Neuronal stem cell (in vitro differentiated cells): ENCODE data around the gene SLC25A11. TPM values are rescaled to one million over a fixed set of nuclear protein-coding genes. Genes with fewer than 3 reads are reported as not detected.
A peak's percentile ranks its signal among the peaks of the same experiment; 100 is the strongest.

Experiments used
- DNase-seq: peaks from one replicate; pipeline ENCODE4 v3.0.0-alpha.2; 2013; ENCODE audit warnings: low spot score
- H2AFZ ChIP-seq: one replicate; pipeline ENCODE4 v1.6.1; 2013; ENCODE audit warnings: mild to moderate bottlenecking, low read length, inconsistent platforms
- H2AK5ac ChIP-seq: 2 replicates; pipeline ENCODE4 v1.6.1; 2013; ENCODE audit warnings: low read depth, mild to moderate bottlenecking, inconsistent platforms, low read length, moderate library complexity, mixed read lengths
- H2BK120ac ChIP-seq: 2 replicates; pipeline ENCODE4 v1.6.1; 2013; ENCODE audit warnings: low read depth, mild to moderate bottlenecking, inconsistent platforms, low read length, moderate library complexity, mixed read lengths
- H2BK12ac ChIP-seq: one replicate; pipeline ENCODE4 v1.6.1; 2013; ENCODE audit warnings: low read length, inconsistent platforms
- H2BK15ac ChIP-seq: 2 replicates; pipeline ENCODE4 v1.6.1; 2013; ENCODE audit warnings: mild to moderate bottlenecking, low read length, inconsistent platforms, mixed read lengths
- H2BK5ac ChIP-seq: one replicate; pipeline ENCODE4 v1.6.1; 2013; ENCODE audit warnings: inconsistent platforms, mild to moderate bottlenecking, low read length, moderate library complexity
- H3K14ac ChIP-seq: one replicate; pipeline ENCODE4 v1.6.1; 2013; ENCODE audit warnings: low read length, inconsistent platforms
- H3K18ac ChIP-seq: 2 replicates; pipeline ENCODE4 v1.6.1; 2013; ENCODE audit warnings: low read length, inconsistent platforms
- H3K23ac ChIP-seq: 2 replicates; pipeline ENCODE4 v1.6.1; 2013; ENCODE audit warnings: low read depth, mild to moderate bottlenecking, mixed read lengths, low read length, inconsistent platforms; ENCODE audit not compliant: poor library complexity
- H3K27ac ChIP-seq: replicated peaks from 3 replicates; pipeline ENCODE4 v1.5.1; 2013; ENCODE audit warnings: low read length, inconsistent platforms
- H3K27me3 ChIP-seq, 3 experiments: 2 replicates each; pipeline ENCODE4 v1.6.1; 2013; ENCODE audit warnings: low read length in 3 of 3, mild to moderate bottlenecking in 2 of 3, inconsistent platforms in 1 of 3, low read depth in 1 of 3, mixed read lengths in 1 of 3, moderate library complexity in 1 of 3; ENCODE audit not compliant: control insufficient read depth in 3 of 3, insufficient read depth in 3 of 3
- H3K36me3 ChIP-seq, 2 donors: replicated peaks in 1 of 2; 2 replicates each; pipeline ENCODE4 v1.6.1; 2013; ENCODE audit warnings: low read length in 2 of 2; ENCODE audit not compliant: control insufficient read depth in 2 of 2, insufficient read depth in 2 of 2
- H3K4ac ChIP-seq: 2 replicates; pipeline ENCODE4 v1.6.1; 2013; ENCODE audit warnings: inconsistent platforms, mild to moderate bottlenecking, low read length, moderate library complexity
- H3K4me1 ChIP-seq, 2 donors: 1 replicate in 1 of 2; 2 replicates in 1 of 2; pipeline ENCODE4 v1.6.1; 2013; ENCODE audit warnings: low read length in 2 of 2, low read depth in 1 of 2; ENCODE audit not compliant: control insufficient read depth in 2 of 2, insufficient read depth in 1 of 2
- H3K4me2 ChIP-seq: one replicate; pipeline ENCODE4 v1.6.1; 2013; ENCODE audit warnings: mild to moderate bottlenecking, low read length, inconsistent platforms; ENCODE audit not compliant: insufficient read depth, poor library complexity, severe bottlenecking
- H3K4me3 ChIP-seq, 2 donors: 2 replicates each; pipeline ENCODE4 v1.5.1; 2013; ENCODE audit warnings: low read length in 2 of 2, mild to moderate bottlenecking in 2 of 2, inconsistent platforms in 1 of 2, moderate library complexity in 1 of 2
- H3K79me1 ChIP-seq: one replicate; pipeline ENCODE4 v1.6.1; 2013; ENCODE audit warnings: low read depth, mild to moderate bottlenecking, inconsistent platforms, low read length, moderate library complexity
- H3K9ac ChIP-seq: one replicate; pipeline ENCODE4 v1.6.1; 2013; ENCODE audit warnings: mild to moderate bottlenecking, low read depth, low read length, inconsistent platforms; ENCODE audit not compliant: poor library complexity
- H3K9me3 ChIP-seq, 2 donors: replicated peaks in 1 of 2; 2 replicates each; pipeline versions ENCODE3 to v1.6.1; 2013; ENCODE audit warnings: low read length in 2 of 2, mild to moderate bottlenecking in 2 of 2, inconsistent platforms in 1 of 2, low read depth in 1 of 2, mixed read lengths in 1 of 2, moderate library complexity in 1 of 2; ENCODE audit not compliant: control insufficient read depth in 2 of 2, insufficient read depth in 1 of 2
- H4K8ac ChIP-seq: one replicate; pipeline ENCODE4 v1.6.1; 2013; ENCODE audit warnings: low read depth, mild to moderate bottlenecking, inconsistent platforms, low read length, moderate library complexity
- H4K91ac ChIP-seq: one replicate; pipeline ENCODE4 v1.6.1; 2013; ENCODE audit warnings: low read length, low read depth, mild to moderate bottlenecking, inconsistent platforms; ENCODE audit not compliant: poor library complexity
- WGBS, 2 donors: extraction: QIAGEN DNeasy Blood & Tissue Kit; methylation state at CpG; one replicate each; pipeline ENCODE4 v1.1.7; 2013; ENCODE audit warnings: missing lambda C conversion rate in 2 of 2, mixed read lengths in 1 of 2; ENCODE audit not compliant: insufficient read length in 2 of 2, insufficient replicate concordance in 1 of 2; ENCODE audit errors: extremely low coverage in 2 of 2; 5-methylcytosine and 5-hydroxymethylcytosine counted together
- polyA plus RNA-seq, 2 experiments: library from polyadenylated mRNA; stranded (reverse); fragments of 200-250 nt; gene quantifications; one replicate each; pipeline ENCODE4 v1.2.3, GENCODE V29; 2013

The SLC25A11 gene
- polyA plus RNA-seq (2013, experiment 1 of 2): 44.7 TPM
- polyA plus RNA-seq (2013, experiment 2 of 2): 44.0 TPM

GRCh38 chr17:4939796-4940554 is at the start of gene SLC25A11, which contains the start of gene RNF167:
Gene SLC25A11, minus strand, starts transcription at chr17:4940046. Its CDS starts 136 bp downstream, at chr17:4939910.
Gene RNF167, plus strand, starts transcription at chr17:4940268. Its CDS starts 642 bp downstream, at chr17:4940910.
- Histone ChIP-seq H2BK15ac (peak within 1 kb of the TSS; percentile 89), H3K14ac (peak within 1 kb of the TSS; percentile 42), H3K9ac (peak within 1 kb of the TSS; percentile 95), H2BK5ac (peak within 1 kb of the TSS; percentile 8), H2BK120ac (peak within 1 kb of the TSS; percentile 65), H3K36me3 (peaks cover 44 to 68% of the 10 kb centered on the region in 2 donors), H4K91ac (no peak within 1 kb of the TSS), H3K27me3 (no peaks in the 10 kb centered on the region), H3K23ac (peak within 1 kb of the TSS; percentile 87), H2AFZ (peak within 1 kb of the TSS; percentile 90), H3K79me1 (peaks cover 19% of the 10 kb centered on the region), H3K4me3 (peak within 1 kb of the TSS; percentile 93 to 95), H2BK12ac (no peak within 1 kb of the TSS), H3K9me3 (no peaks in the 10 kb centered on the region), H3K4me2 (peak within 1 kb of the TSS; percentile 95), H4K8ac (no peak within 1 kb of the TSS), H3K18ac (peak within 1 kb of the TSS; percentile 95), H3K4me1 (peaks cover 9 to 12% of the 10 kb centered on the region in 2 donors), H3K27ac (peak within 1 kb of the TSS; percentile 95), H2AK5ac (peak within 1 kb of the TSS; percentile 88), H3K4ac (peak within 1 kb of the TSS; percentile 53)
- DNase-seq: peak; percentile 99
- WGBS, 2 donors: no CpG with 5 or more reads among the region's 72 CpGs

GRCh38 chr17:4987767-4988567 is 48.1 kb upstream of the SLC25A11 start:
- Histone ChIP-seq H3K4me1 (peaks cover 0 to 8% of the 10 kb centered on the region in 2 donors), H2AFZ (peak overlapping the region; percentile 83), H3K9me3 (no peaks in the 10 kb centered on the region), H3K79me1 (no peaks in the 10 kb centered on the region), H3K27ac (no peak overlapping the region), H2BK12ac (peak overlapping the region; percentile 7), H2BK5ac (peak overlapping the region; percentile 73), H2BK120ac (no peak overlapping the region), H3K36me3 (no peaks in the 10 kb centered on the region), H2AK5ac (peak overlapping the region; percentile 31), H2BK15ac (no peak overlapping the region), H3K4ac (no peak overlapping the region), H4K8ac (no peak overlapping the region), H3K4me3 (peak overlapping the region; percentile 45 to 85), H3K14ac (peak overlapping the region; percentile 90), H3K27me3 (peaks cover 0 to 50% (median 7%) of the 10 kb centered on the region in 3 experiments), H4K91ac (no peak overlapping the region), H3K23ac (peak overlapping the region; percentile 10), H3K18ac (peak overlapping the region; percentile 92), H3K4me2 (peak overlapping the region; percentile 85), H3K9ac (peak overlapping the region; percentile 50)
- WGBS, 2 donors: no CpG with 5 or more reads among the region's 30 CpGs
- no peak for DNase-seq

GRCh38 chr17:4986951-4987766 is 47.3 kb upstream of the SLC25A11 start, which contains the start of gene CAMTA2:
Gene CAMTA2, minus strand, starts transcription at chr17:4987675. Its CDS starts 1,453 bp downstream, at chr17:4986222.
- peaks cover 0 to 50% (median 7%) of the 10 kb centered on the region in 3 experiments for H3K27me3 ChIP-seq
- no peak within 1 kb of the TSS for H4K91ac ChIP-seq
- no peak within 1 kb of the TSS for H3K4ac ChIP-seq
- peak; percentile 73 for DNase-seq
- peak within 1 kb of the TSS; percentile 75 for H2BK120ac ChIP-seq
- no CpG with 5 or more reads among the region's 78 CpGs for WGBS, 2 donors
- H2AK5ac ChIP-seq: peak within 1 kb of the TSS; percentile 31
- peak within 1 kb of the TSS; percentile 57 for H4K8ac ChIP-seq
- H3K9me3 ChIP-seq: no peaks in the 10 kb centered on the region
- H3K23ac ChIP-seq: peak within 1 kb of the TSS; percentile 86
- peak within 1 kb of the TSS; percentile 85 for H3K4me2 ChIP-seq
- H3K4me1 ChIP-seq: peaks cover 0 to 8% of the 10 kb centered on the region in 2 donors
- peak within 1 kb of the TSS; percentile 7 for H2BK12ac ChIP-seq
- H3K4me3 ChIP-seq: peak within 1 kb of the TSS; percentile 45 to 85
- no peaks in the 10 kb centered on the region for H3K79me1 ChIP-seq
- H2BK15ac ChIP-seq: peak within 1 kb of the TSS; percentile 86
- peak within 1 kb of the TSS; percentile 90 for H3K14ac ChIP-seq
- H2AFZ ChIP-seq: peak within 1 kb of the TSS; percentile 83
- no peaks in the 10 kb centered on the region for H3K36me3 ChIP-seq
- peak within 1 kb of the TSS; percentile 92 for H3K18ac ChIP-seq
- peak within 1 kb of the TSS; percentile 73 for H2BK5ac ChIP-seq
- no peak within 1 kb of the TSS for H3K27ac ChIP-seq
- peak within 1 kb of the TSS; percentile 83 for H3K9ac ChIP-seq
